HEK293 (cell line): Measurements from ENCODE around the gene MMAB.

Source experiments
- HOXD13 ChIP-seq: sonication (generic); formaldehyde crosslinking; IDR thresholded peaks from 2 replicates; pipeline ENCODE4 v1.8.0; 2022; ENCODE audit warnings: missing genetic modification reagents, borderline replicate concordance
- ZNF292 ChIP-seq: fragments of 450-650 bp; formaldehyde crosslinking; IDR thresholded peaks from 2 replicates; pipeline ENCODE4 v1.5.1; 2016; ENCODE audit warnings: low read depth, missing biosample characterization, missing genetic modification characterization, borderline replicate concordance
- TF ChIP-seq, protein P1 (sequence below): fragments of 450-650 bp; IDR thresholded peaks from 2 replicates; pipeline ENCODE4 v1.5.1; 2018; ENCODE audit warnings: missing biosample characterization, missing genetic modification characterization
- TF ChIP-seq, protein P2 (sequence below): fragments of 450-650 bp; formaldehyde crosslinking; IDR thresholded peaks from 2 replicates; pipeline ENCODE4 v1.5.1; 2016; ENCODE audit warnings: missing biosample characterization, missing genetic modification characterization
- TF ChIP-seq, protein P3 (sequence below): fragments of 450-650 bp; formaldehyde crosslinking; IDR thresholded peaks from 2 replicates; pipeline ENCODE4 v1.5.1; 2016; ENCODE audit warnings: missing biosample characterization, missing genetic modification characterization
- TF ChIP-seq, protein P4 (sequence below): fragments of 450-650 bp; formaldehyde crosslinking; optimal IDR thresholded peaks from 2 replicates; pipeline ENCODE3; 2016; ENCODE audit warnings: missing biosample characterization, mild to moderate bottlenecking, missing genetic modification characterization

DNA sequence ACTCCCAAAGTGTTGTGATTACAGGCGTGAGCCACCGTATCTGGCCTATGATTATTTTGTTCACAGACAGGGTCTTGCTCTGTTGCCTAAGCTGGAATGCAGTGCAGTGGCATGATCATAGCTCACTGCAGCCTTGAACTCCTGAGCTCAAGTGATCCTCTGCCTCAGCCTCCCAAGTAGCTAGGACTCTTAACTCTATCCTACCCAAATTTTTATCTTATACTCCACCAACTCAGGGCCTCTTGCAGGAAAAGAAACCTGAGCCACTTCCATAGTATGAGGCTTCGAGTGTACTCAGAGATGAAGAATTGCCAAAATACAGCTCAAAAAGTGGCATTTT, 828 bp downstream of the MMAB start:
- TF ChIP-seq, protein P1, sequence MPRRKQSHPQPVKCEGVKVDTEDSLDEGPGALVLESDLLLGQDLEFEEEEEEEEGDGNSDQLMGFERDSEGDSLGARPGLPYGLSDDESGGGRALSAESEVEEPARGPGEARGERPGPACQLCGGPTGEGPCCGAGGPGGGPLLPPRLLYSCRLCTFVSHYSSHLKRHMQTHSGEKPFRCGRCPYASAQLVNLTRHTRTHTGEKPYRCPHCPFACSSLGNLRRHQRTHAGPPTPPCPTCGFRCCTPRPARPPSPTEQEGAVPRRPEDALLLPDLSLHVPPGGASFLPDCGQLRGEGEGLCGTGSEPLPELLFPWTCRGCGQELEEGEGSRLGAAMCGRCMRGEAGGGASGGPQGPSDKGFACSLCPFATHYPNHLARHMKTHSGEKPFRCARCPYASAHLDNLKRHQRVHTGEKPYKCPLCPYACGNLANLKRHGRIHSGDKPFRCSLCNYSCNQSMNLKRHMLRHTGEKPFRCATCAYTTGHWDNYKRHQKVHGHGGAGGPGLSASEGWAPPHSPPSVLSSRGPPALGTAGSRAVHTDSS (tag by site-specific recombination): no peak
- TF ChIP-seq, protein P2, sequence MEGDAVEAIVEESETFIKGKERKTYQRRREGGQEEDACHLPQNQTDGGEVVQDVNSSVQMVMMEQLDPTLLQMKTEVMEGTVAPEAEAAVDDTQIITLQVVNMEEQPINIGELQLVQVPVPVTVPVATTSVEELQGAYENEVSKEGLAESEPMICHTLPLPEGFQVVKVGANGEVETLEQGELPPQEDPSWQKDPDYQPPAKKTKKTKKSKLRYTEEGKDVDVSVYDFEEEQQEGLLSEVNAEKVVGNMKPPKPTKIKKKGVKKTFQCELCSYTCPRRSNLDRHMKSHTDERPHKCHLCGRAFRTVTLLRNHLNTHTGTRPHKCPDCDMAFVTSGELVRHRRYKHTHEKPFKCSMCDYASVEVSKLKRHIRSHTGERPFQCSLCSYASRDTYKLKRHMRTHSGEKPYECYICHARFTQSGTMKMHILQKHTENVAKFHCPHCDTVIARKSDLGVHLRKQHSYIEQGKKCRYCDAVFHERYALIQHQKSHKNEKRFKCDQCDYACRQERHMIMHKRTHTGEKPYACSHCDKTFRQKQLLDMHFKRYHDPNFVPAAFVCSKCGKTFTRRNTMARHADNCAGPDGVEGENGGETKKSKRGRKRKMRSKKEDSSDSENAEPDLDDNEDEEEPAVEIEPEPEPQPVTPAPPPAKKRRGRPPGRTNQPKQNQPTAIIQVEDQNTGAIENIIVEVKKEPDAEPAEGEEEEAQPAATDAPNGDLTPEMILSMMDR (tag by site-specific recombination): no peak
- TF ChIP-seq HOXD13: no peak
- TF ChIP-seq, protein P3, sequence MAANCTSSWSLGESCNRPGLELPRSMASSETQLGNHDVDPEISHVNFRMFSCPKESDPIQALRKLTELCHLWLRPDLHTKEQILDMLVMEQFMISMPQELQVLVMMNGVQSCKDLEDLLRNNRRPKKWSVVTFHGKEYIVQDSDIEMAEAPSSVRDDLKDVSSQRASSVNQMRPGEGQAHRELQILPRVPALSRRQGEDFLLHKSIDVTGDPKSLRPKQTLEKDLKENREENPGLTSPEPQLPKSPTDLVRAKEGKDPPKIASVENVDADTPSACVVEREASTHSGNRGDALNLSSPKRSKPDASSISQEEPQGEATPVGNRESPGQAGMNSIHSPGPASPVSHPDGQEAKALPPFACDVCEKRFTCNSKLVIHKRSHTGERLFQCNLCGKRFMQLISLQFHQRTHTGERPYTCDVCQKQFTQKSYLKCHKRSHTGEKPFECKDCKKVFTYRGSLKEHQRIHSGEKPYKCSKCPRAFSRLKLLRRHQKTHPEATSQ (tag by site-specific recombination): no peak
- TF ChIP-seq ZNF292 (tag by site-specific recombination): no peak
- TF ChIP-seq, protein P4, sequence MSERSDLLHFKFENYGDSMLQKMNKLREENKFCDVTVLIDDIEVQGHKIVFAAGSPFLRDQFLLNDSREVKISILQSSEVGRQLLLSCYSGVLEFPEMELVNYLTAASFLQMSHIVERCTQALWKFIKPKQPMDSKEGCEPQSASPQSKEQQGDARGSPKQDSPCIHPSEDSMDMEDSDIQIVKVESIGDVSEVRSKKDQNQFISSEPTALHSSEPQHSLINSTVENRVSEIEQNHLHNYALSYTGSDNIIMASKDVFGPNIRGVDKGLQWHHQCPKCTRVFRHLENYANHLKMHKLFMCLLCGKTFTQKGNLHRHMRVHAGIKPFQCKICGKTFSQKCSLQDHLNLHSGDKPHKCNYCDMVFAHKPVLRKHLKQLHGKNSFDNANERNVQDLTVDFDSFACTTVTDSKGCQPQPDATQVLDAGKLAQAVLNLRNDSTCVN (tag by site-specific recombination): no peak
